Mucosa of stomach (tissue), 1 donor: Measurements from ENCODE around the gene HNF1A.

ENCODE experiments used
- H3K27me3 ChIP-seq: one replicate; pipeline ENCODE4 v1.7.0; 2013; ENCODE audit warnings: mild to moderate bottlenecking, low read length; ENCODE audit not compliant: control insufficient read depth, insufficient read depth
- H3K36me3 ChIP-seq: one replicate; pipeline ENCODE4 v1.7.0; 2013; ENCODE audit warnings: low read length; ENCODE audit not compliant: control insufficient read depth, insufficient read depth
- H3K4me1 ChIP-seq: one replicate; pipeline ENCODE4 v1.7.0; 2013; ENCODE audit warnings: mild to moderate bottlenecking, low read length; ENCODE audit not compliant: control insufficient read depth, insufficient read depth
- H3K4me3 ChIP-seq: one replicate; pipeline ENCODE4 v1.7.0; 2013; ENCODE audit warnings: low read length
- H3K9ac ChIP-seq: one replicate; pipeline ENCODE4 v1.7.0; 2013; ENCODE audit warnings: mild to moderate bottlenecking, low read length, moderate library complexity
- H3K9me3 ChIP-seq: one replicate; pipeline ENCODE4 v1.7.0; 2013; ENCODE audit warnings: mild to moderate bottlenecking, low read length, moderate library complexity; ENCODE audit not compliant: control insufficient read depth
- donor health status: Pancreatic carcinoma.

HNF1A gene

GRCh38 chr12:120980800-120981368 is 2.5 kb downstream of the HNF1A start:
- peak overlapping the region; percentile 61 for H3K4me3 ChIP-seq

GRCh38 chr12:120981407-120981941 is 3.1 kb downstream of the HNF1A start:
- H3K9me3 ChIP-seq = no peaks in the 10 kb centered on the region
- no peak overlapping the region for H3K9ac ChIP-seq

More at GRCh38 chr12:120980800-120981368, 2.5 kb downstream of the HNF1A start:
- Histone ChIP-seq H3K4me1 (peaks cover 41% of the 10 kb centered on the region), H3K27me3 (no peaks in the 10 kb centered on the region), H3K9ac (peak overlapping the region; percentile 83), H3K36me3 (no peaks in the 10 kb centered on the region), H3K9me3 (no peaks in the 10 kb centered on the region)

GRCh38 chr12:120982659-120983058 is 4.3 kb downstream of the HNF1A start:
- Histone ChIP-seq H3K36me3 (no peaks in the 10 kb centered on the region), H3K4me3 (no peak overlapping the region), H3K27me3 (no peaks in the 10 kb centered on the region), H3K9me3 (no peaks in the 10 kb centered on the region), H3K9ac (no peak overlapping the region), H3K4me1 (peaks cover 40% of the 10 kb centered on the region)

More at GRCh38 chr12:120981407-120981941, 3.1 kb downstream of the HNF1A start:
- Histone ChIP-seq H3K36me3 (no peaks in the 10 kb centered on the region), H3K4me1 (peaks cover 41% of the 10 kb centered on the region), H3K4me3 (no peak overlapping the region), H3K27me3 (no peaks in the 10 kb centered on the region)

- H3K4me3 ChIP-seq = no peak overlapping the region
- H3K9me3 ChIP-seq = no peaks in the 10 kb centered on the region
- no peaks in the 10 kb centered on the region for H3K27me3 ChIP-seq
- H3K36me3 ChIP-seq = no peaks in the 10 kb centered on the region
- peaks cover 33% of the 10 kb centered on the region for H3K4me1 ChIP-seq
- H3K9ac ChIP-seq = no peak overlapping the region
Measured at GRCh38 chr12:120983759-120984158, 5.4 kb downstream of the HNF1A start.

- Histone ChIP-seq H3K27me3 (no peaks in the 10 kb centered on the region), H3K4me1 (peaks cover 33% of the 10 kb centered on the region), H3K9ac (no peak overlapping the region), H3K4me3 (no peak overlapping the region), H3K9me3 (no peaks in the 10 kb centered on the region), H3K36me3 (no peaks in the 10 kb centered on the region)
Measured at GRCh38 chr12:120984351-120984898, 6.1 kb downstream of the HNF1A start.

- Histone ChIP-seq H3K27me3 (no peaks in the 10 kb centered on the region), H3K9me3 (no peaks in the 10 kb centered on the region), H3K4me1 (peaks cover 19% of the 10 kb centered on the region), H3K9ac (no peak overlapping the region), H3K4me3 (no peak overlapping the region), H3K36me3 (no peaks in the 10 kb centered on the region)
Measured at GRCh38 chr12:120988234-120988633, 9.9 kb downstream of the HNF1A start.

- H3K4me1 ChIP-seq = peaks cover 14% of the 10 kb centered on the region
- H3K27me3 ChIP-seq = no peaks in the 10 kb centered on the region
- H3K9me3 ChIP-seq = no peaks in the 10 kb centered on the region
- no peaks in the 10 kb centered on the region for H3K36me3 ChIP-seq
- H3K4me3 ChIP-seq = no peak overlapping the region
- H3K9ac ChIP-seq = no peak overlapping the region
Measured at GRCh38 chr12:120988658-120989057, 10.3 kb downstream of the HNF1A start.

- no peak overlapping the region for H3K9ac ChIP-seq
- no peak overlapping the region for H3K4me3 ChIP-seq
- H3K36me3 ChIP-seq = peaks cover 6% of the 10 kb centered on the region
- H3K27me3 ChIP-seq = no peaks in the 10 kb centered on the region
- H3K4me1 ChIP-seq = peaks cover 5% of the 10 kb centered on the region
- H3K9me3 ChIP-seq = no peaks in the 10 kb centered on the region
Measured at GRCh38 chr12:120989687-120990086, 11.3 kb downstream of the HNF1A start.

GRCh38 chr12:120990487-120991055 is 12.2 kb downstream of the HNF1A start:
- Histone ChIP-seq H3K9ac (no peak overlapping the region), H3K9me3 (no peaks in the 10 kb centered on the region), H3K4me3 (no peak overlapping the region), H3K27me3 (no peaks in the 10 kb centered on the region), H3K36me3 (peaks cover 14% of the 10 kb centered on the region), H3K4me1 (no peaks in the 10 kb centered on the region)

- no peaks in the 10 kb centered on the region for H3K4me1 ChIP-seq
- H3K27me3 ChIP-seq = no peaks in the 10 kb centered on the region
- no peak overlapping the region for H3K4me3 ChIP-seq
- H3K9ac ChIP-seq = no peak overlapping the region
- H3K9me3 ChIP-seq = no peaks in the 10 kb centered on the region
- H3K36me3 ChIP-seq = peaks cover 18% of the 10 kb centered on the region
Measured at GRCh38 chr12:120991965-120992364, 13.6 kb downstream of the HNF1A start.

- Histone ChIP-seq H3K27me3 (no peaks in the 10 kb centered on the region), H3K4me3 (no peak overlapping the region), H3K9me3 (no peaks in the 10 kb centered on the region), H3K36me3 (peaks cover 18% of the 10 kb centered on the region), H3K9ac (no peak overlapping the region), H3K4me1 (no peaks in the 10 kb centered on the region)
Measured at GRCh38 chr12:120992989-120993388, 14.6 kb downstream of the HNF1A start.

GRCh38 chr12:120993496-120993895 is 15.2 kb downstream of the HNF1A start:
- Histone ChIP-seq H3K27me3 (no peaks in the 10 kb centered on the region), H3K4me3 (no peak overlapping the region), H3K9me3 (no peaks in the 10 kb centered on the region), H3K4me1 (no peaks in the 10 kb centered on the region), H3K36me3 (peaks cover 18% of the 10 kb centered on the region), H3K9ac (no peak overlapping the region)
